Large intestine (tissue), 3 donors: Measurements from ENCODE around the gene AKAIN1. TPM values are rescaled to one million over a fixed set of nuclear protein-coding genes. Genes with fewer than 3 reads are reported as not detected.

ENCODE experiments used
- DNase-seq, 2 donors: peaks; one replicate each; pipeline versions ENCODE4 v3.0.0 to v3.0.0-alpha.2; 2013
- H3K27ac ChIP-seq: one replicate; pipeline ENCODE4 v1.5.1; 2013; ENCODE audit warnings: low read length
- H3K27me3 ChIP-seq: 2 replicates; pipeline ENCODE4 v1.6.1; 2013; ENCODE audit warnings: low read length; ENCODE audit not compliant: control insufficient read depth, insufficient read depth
- H3K36me3 ChIP-seq: 2 replicates; pipeline ENCODE4 v1.6.1; 2013; ENCODE audit warnings: low read length; ENCODE audit not compliant: control insufficient read depth, insufficient read depth
- H3K4me1 ChIP-seq: one replicate; pipeline ENCODE4 v1.6.1; 2013; ENCODE audit warnings: low read length; ENCODE audit not compliant: control insufficient read depth, insufficient read depth
- H3K4me3 ChIP-seq: one replicate; pipeline ENCODE4 v1.5.1; 2013; ENCODE audit warnings: low read length
- H3K9me3 ChIP-seq: one replicate; pipeline ENCODE4 v1.6.1; 2013; ENCODE audit warnings: mild to moderate bottlenecking, low read depth, low read length, moderate library complexity; ENCODE audit not compliant: control insufficient read depth
- WGBS: methylation state at CpG from one replicate; pipeline ENCODE4 v1.1.5; 2013; ENCODE audit warnings: low lambda C conversion rate; ENCODE audit not compliant: insufficient coverage; 5-methylcytosine and 5-hydroxymethylcytosine counted together
- polyA plus RNA-seq: library from polyadenylated mRNA; unstranded; fragments of 120-200 nt; gene quantifications from one replicate; pipeline ENCODE4 v1.2.1, GENCODE V29; 2013

AKAIN1 gene
- polyA plus RNA-seq, 1 donor: 0.12 TPM

DNA sequence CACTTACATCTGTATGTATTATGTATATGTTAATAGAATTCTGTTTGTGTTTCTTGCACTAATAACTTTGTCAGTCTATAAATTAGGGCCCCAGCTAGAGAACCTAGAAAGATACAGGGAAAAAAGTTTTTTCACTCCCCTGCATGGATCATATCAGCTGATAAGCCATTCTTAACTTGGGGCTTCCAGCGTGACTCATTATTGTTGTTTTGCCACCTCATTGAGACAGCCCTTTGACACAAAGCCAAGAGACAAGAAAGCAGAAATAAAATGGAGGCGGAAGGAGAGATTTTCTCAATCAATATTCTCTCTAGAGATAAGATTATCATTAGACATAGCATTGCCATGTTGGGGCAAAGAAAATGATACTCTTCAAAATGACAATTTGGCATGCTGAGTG lies 93.4 kb downstream of the AKAIN1 start:
- H3K9me3 ChIP-seq: no peaks in the 10 kb centered on the region
- H3K4me1 ChIP-seq: no peaks in the 10 kb centered on the region
- H3K4me3 ChIP-seq: no peak overlapping the region
- H3K27me3 ChIP-seq: no peaks in the 10 kb centered on the region
- no peak for DNase-seq
- no peaks in the 10 kb centered on the region for H3K36me3 ChIP-seq
- H3K27ac ChIP-seq: no peak overlapping the region
- WGBS: no CpG with 5 or more reads among the region's 2 CpGs

DNA sequence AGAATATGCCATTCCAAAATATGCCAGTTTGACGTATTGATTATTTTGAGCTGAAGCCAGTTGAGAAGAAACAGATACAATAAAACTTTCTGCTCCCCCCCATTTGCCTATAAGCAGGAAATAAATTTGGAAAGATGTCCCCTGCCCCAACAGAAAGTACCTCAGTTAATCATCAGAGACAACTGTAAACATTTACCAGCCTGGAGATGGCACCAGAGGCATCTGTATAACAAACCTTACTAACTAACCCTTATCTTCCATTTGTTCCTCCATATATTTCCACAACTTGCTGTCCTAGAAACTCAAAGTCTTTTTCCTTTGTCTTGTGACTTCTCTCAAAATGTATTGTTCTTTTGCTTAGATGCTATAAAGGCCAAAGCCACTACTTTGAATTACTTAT lies 93.8 kb downstream of the AKAIN1 start:
- Histone ChIP-seq H3K9me3 (no peaks in the 10 kb centered on the region), H3K4me1 (no peaks in the 10 kb centered on the region), H3K27ac (no peak overlapping the region), H3K27me3 (no peaks in the 10 kb centered on the region), H3K4me3 (no peak overlapping the region), H3K36me3 (no peaks in the 10 kb centered on the region)
- no peak for DNase-seq
- no CpG with 5 or more reads among the region's 1 CpG for WGBS

DNA sequence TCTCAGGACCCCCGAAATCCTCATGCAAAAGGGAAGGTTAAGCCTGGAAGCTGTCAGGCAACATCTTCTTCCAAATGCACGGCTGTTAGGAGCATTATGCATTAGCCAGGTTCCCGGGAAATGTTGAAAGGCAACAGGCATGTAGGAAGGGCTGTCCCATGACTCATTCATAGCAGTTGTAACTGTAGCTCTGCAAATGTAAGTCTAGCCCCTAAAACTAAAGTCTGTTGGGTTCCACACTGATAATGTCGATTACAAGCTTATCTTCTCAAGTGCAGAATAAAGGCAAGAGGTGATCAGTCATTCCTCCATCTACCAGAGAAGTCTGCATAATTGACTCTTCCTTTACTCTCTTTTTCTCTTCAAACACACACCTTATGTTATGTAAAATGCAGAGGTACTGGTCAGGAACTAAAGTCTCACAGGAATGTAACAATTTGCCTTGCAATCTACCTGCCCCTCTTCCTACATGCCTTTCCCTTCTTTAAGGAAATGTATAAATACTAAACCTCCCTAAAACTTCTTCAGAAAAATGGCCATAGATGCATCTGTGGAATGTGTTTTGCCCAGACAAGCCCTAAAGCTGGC lies 99.8 kb downstream of the AKAIN1 start:
- Histone ChIP-seq H3K4me1 (no peaks in the 10 kb centered on the region), H3K36me3 (no peaks in the 10 kb centered on the region), H3K9me3 (no peaks in the 10 kb centered on the region), H3K27ac (no peak overlapping the region), H3K27me3 (no peaks in the 10 kb centered on the region), H3K4me3 (no peak overlapping the region)
- WGBS: 20% methylated on average over 2 of the region's 4 CpGs
- DNase-seq: no peak

DNA sequence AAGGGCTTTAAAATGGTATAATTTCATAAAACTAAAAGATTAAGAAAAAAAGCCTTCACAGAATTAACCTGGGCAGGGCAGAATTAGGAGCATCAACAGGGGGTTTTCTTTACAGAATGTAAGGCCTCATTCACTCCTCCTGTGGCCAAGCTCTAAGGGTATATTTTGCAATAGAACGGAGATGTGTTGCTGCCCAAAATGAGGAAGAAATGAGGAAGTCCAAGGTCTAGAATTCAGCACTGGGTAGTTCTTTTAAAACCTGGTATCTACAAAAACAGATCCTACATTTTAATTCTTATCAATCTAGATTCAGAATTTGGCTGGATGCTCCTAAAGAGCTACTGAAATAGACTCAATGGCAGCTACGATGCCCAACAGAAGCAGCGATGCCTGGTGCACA lies 101.8 kb downstream of the AKAIN1 start:
- Histone ChIP-seq H3K27me3 (no peaks in the 10 kb centered on the region), H3K27ac (no peak overlapping the region), H3K4me3 (no peak overlapping the region), H3K4me1 (no peaks in the 10 kb centered on the region), H3K9me3 (no peaks in the 10 kb centered on the region), H3K36me3 (no peaks in the 10 kb centered on the region)
- no peak for DNase-seq
- no CpG with 5 or more reads among the region's 3 CpGs for WGBS

DNA sequence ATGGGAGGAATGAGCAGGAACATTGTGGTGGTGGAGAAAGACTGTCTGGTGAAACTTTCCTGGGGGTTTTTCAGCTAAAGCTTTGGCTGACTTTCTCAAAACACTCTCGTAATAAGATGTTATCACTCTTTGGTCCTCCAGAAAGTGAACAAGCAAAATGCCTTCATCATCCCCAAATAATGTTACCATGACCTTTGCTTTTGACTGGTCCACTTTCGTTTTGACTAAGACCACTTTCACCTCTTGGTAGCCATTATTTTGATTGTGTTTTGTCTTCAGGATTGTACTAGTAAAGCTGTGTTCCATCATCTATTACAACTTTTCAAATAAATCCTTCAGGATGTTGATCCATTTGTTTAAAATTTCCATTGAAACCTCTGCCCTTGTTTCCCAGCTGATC lies 103.2 kb downstream of the AKAIN1 start:
- no peak overlapping the region for H3K4me3 ChIP-seq
- no peaks in the 10 kb centered on the region for H3K4me1 ChIP-seq
- H3K36me3 ChIP-seq: no peaks in the 10 kb centered on the region
- no peak overlapping the region for H3K27ac ChIP-seq
- WGBS: 75% methylated on average over 1 of the region's 2 CpGs
- no peak for DNase-seq
- H3K27me3 ChIP-seq: no peaks in the 10 kb centered on the region
- no peaks in the 10 kb centered on the region for H3K9me3 ChIP-seq

Other genes starting within 250 kb of the AKAIN1 start
- 13.4 TPM for gene ZBTB14, start 98.5 kb upstream of the AKAIN1 start, polyA plus RNA-seq